Central memory CD8-positive, alpha-beta T cell (primary cell): ENCODE measurements around the gene PAX5.

Experiments used
- ATAC-seq: fragments of 150-1000 bp; cut with Tn5 transposase; replicated peaks from 2 replicates; pipeline ENCODE4 v1.10.0; 2022; ENCODE audit warnings: mild to moderate bottlenecking, moderate FRiP score, moderate number of reproducible peaks; ENCODE audit not compliant: poor library complexity, severe bottlenecking; ENCODE audit errors: extremely low read depth
- DNase-seq, 2 donors: peaks; one replicate each; pipeline ENCODE4 v3.0.0; 2021; ENCODE audit warnings: low spot score in 2 of 2
- H3K27ac Mint-ChIP-seq: one replicate; pipeline ENCODE4 v1.8.0; 2022; ENCODE audit warnings: low read depth, mild to moderate bottlenecking, moderate library complexity, mixed read lengths
- H3K27me3 Mint-ChIP-seq: one replicate; pipeline ENCODE4 v1.8.0; 2022; ENCODE audit warnings: mixed read lengths
- H3K36me3 Mint-ChIP-seq: one replicate; pipeline ENCODE4 v1.8.0; 2022; ENCODE audit warnings: mild to moderate bottlenecking, moderate library complexity, mixed read lengths; ENCODE audit not compliant: insufficient read depth
- H3K4me1 Mint-ChIP-seq: one replicate; pipeline ENCODE4 v1.8.0; 2022; ENCODE audit warnings: mixed read lengths
- H3K4me3 Mint-ChIP-seq: one replicate; pipeline ENCODE4 v1.8.0; 2022; ENCODE audit warnings: mild to moderate bottlenecking, moderate library complexity, mixed read lengths
- H3K9me3 Mint-ChIP-seq: one replicate; pipeline ENCODE4 v1.8.0; 2022; ENCODE audit warnings: mixed read lengths

PAX5 gene

DNA sequence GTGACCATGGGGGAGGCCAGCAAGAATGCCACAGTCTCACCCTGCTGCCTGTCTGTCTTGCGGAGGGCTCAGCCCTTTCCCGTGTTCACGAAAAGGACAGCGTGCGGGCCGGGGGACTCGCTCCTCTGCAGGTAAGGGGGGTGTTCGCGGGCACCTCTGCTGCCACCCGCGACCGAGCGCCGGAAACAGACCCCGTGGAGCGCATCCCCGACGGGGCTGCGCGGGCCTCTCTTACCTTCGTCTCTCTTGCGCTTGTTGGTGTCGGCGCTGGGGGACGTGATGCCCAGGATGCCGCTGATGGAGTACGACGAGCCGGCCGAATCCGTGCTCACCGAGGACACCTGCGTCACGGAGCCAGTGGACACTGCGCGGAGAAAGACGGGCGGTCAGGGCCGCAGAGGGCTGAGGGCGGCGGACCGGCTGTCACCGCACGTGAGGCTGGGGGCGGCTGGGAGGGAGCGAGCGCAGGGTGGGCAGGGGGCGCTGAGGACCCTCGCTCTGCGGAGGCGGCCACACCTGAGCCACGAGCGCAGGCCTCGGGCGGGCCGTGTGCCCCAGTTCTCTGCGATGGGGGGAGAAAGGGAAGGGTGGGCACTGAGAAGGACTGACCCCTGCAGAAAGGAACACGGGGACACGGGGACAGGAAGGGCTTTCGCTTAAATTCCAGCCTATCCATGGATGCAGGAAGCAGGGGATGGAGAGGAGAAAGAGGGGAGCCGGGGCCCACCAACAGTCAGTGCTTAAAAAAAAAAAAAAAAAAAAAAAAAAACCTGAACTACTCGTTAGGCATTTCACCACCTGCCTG lies 31.5 kb downstream of the PAX5 start:
- Mint-ChIP-seq H3K27ac (no peak overlapping the region), H3K36me3 (no peaks in the 10 kb centered on the region), H3K9me3 (no peaks in the 10 kb centered on the region), H3K27me3 (peaks cover 86% of the 10 kb centered on the region), H3K4me1 (no peaks in the 10 kb centered on the region), H3K4me3 (no peak overlapping the region)
- ATAC-seq: no peak
- DNase-seq: no peak

DNA sequence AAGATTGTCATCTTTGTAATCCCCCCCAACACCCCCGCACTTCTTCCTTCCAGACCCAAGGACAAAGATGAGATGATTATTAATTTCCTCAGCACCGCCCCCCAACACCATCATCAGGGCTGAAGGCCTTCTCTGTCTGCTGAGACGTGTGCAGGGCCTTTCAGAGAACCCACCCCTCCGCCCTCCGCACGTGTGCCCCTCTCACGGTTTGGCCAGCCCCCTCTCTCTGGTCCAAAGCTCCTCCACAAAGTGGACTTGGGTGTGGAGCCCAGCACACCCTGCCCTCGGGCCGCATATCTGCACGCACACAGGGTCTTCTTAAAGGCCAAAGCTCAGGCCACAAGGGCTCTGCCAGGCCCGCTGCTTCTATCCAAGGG lies 32.0 kb downstream of the PAX5 start:
- Mint-ChIP-seq H3K9me3 (no peaks in the 10 kb centered on the region), H3K27me3 (peaks cover 80% of the 10 kb centered on the region), H3K36me3 (no peaks in the 10 kb centered on the region), H3K27ac (no peak overlapping the region), H3K4me3 (no peak overlapping the region), H3K4me1 (no peaks in the 10 kb centered on the region)
- DNase-seq (no peak), ATAC-seq (no peak)

DNA sequence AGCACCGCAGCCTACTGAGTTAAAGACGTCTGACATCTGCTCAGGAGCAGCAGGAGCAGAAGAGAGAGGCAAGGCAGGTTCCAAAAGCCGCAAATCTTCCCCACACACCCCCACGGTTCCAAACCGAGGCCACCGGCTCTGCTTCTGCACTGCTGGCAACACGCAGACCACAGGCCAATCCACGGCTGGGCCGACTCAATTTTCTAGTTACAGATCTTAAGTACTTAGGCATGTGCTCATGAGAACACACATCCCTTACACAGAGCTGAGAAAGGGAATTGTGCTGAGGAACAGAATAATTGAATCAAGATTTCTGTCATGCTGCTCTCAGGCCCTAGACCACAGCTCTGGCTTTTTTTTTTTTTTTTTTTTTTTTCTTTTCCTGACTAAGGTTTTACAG lies 32.6 kb downstream of the PAX5 start:
- Mint-ChIP-seq H3K36me3 (no peaks in the 10 kb centered on the region), H3K4me3 (no peak overlapping the region), H3K27ac (no peak overlapping the region), H3K27me3 (peaks cover 74% of the 10 kb centered on the region), H3K4me1 (no peaks in the 10 kb centered on the region), H3K9me3 (no peaks in the 10 kb centered on the region)
- DNase-seq: no peak
- no peak for ATAC-seq

DNA sequence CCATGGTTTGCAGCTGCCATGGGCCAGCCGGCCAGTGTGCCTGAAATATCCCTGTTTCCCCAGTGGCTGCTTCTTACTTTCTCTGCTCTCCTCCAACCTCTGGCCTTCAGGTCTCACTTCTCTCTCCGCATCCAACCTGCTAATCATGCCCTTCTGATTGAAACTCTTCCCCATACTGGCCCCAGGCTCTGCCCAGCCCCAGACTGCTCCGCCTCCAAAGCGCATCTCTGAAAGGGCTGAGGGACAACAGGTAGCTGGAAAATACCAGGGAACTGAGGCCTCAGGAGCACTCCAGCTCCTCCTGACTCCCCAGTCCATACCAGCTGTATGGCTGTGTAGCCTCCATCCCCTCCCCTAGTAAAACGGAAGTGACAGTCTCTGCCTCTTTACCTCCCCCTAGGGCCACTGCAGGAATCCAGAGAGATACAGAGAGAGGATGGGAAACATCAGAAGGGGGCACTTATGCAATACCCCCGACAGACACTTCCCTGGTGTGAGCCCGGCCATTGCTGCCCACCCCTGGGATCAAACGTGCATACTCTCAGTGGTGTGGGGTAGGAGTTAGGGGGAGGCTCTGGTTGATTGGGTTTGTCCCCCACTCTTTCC lies 34.2 kb downstream of the PAX5 start:
- no peak for DNase-seq
- Mint-ChIP-seq H3K4me3 (no peak overlapping the region), H3K4me1 (no peaks in the 10 kb centered on the region), H3K36me3 (no peaks in the 10 kb centered on the region), H3K27ac (no peak overlapping the region), H3K9me3 (no peaks in the 10 kb centered on the region), H3K27me3 (peaks cover 62% of the 10 kb centered on the region)
- ATAC-seq: no peak

DNA sequence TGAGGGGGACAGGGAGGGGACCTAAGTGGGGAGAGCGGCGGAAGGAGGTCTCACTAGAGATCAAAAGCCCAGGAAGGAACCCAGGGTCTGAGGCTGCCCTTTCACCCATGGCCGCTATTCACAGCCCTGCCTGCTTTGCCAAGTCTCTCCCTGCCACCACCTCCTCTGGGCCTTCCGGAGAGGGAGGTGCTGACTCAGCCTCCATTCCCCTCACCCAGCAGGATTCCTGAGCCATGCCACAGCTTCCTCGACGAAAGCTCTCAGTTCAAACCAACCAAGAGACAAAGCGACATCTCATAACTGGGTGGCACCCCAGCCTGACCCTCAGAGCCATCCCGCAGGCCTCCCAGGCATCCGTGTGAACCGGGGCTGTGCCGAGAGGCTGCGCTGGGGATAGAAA lies 36.7 kb downstream of the PAX5 start:
- Mint-ChIP-seq H3K36me3 (no peaks in the 10 kb centered on the region), H3K4me1 (no peaks in the 10 kb centered on the region), H3K27me3 (peaks cover 52% of the 10 kb centered on the region), H3K4me3 (no peak overlapping the region), H3K9me3 (no peaks in the 10 kb centered on the region), H3K27ac (no peak overlapping the region)
- no peak for DNase-seq
- ATAC-seq: no peak

DNA sequence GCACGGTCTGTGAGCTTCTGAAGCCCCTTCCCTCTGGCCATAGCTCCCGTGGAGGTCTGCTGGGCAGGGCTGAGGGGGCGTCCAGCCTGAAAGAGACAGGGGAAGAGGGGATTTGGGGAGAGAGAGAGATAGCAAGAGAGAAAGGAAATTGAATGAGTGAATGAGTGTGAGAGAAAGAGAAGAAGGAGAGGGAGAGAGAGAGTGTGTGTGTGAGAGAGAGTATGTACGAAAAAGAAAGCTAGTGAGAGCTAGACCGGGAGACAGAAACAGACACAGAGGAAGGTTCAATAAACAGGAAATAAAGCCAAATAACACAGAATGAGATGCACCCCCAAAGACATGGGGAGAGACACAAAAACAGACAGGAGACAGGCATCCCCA lies 37.4 kb downstream of the PAX5 start:
- H3K4me3 Mint-ChIP-seq: no peak overlapping the region
- H3K9me3 Mint-ChIP-seq: peaks cover 4% of the 10 kb centered on the region
- H3K4me1 Mint-ChIP-seq: no peaks in the 10 kb centered on the region
- DNase-seq: no peak
- no peak for ATAC-seq
- H3K27ac Mint-ChIP-seq: no peak overlapping the region
- H3K36me3 Mint-ChIP-seq: peaks cover 1% of the 10 kb centered on the region
- peaks cover 52% of the 10 kb centered on the region for H3K27me3 Mint-ChIP-seq

DNA sequence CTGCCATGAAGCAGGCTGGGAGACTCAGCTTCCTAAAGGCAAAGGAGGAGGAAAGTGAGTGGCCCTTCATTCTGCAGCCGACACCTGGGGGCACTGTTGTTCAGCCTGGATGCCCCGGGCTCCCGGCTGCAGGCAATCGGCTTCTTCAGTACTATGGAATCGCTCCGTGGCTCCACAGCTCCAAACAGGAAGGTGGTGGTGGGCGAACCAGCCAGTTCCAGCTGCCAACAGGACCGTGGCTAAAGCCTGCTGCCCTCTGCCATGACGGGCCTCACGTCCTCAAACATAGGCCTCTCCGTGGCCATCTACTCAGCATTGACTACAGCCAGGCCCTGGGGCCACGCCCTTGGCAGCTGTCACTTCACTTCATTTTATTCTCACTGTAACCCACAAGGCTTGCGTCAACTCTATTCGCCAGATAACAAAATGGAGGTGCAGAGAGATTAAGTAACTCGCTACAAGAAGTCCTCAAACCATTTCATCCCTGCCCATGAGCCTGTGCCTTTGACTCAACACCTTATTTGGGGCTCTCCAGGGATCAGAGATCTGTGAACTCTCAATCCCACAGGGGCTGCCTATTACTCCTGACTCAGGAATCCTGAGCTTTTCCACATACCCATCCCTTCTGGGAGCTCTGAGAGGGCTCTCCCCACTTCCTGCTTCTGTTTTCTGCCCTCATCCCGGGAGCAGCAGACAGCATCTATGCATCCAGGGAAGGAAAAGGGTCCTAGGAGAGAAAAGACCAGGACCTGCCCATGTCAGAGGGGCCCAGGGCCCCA lies 38.0 kb downstream of the PAX5 start:
- H3K27ac Mint-ChIP-seq: no peak overlapping the region
- H3K36me3 Mint-ChIP-seq: peaks cover 1% of the 10 kb centered on the region
- ATAC-seq: peak; percentile 67
- H3K9me3 Mint-ChIP-seq: peaks cover 7% of the 10 kb centered on the region
- DNase-seq: peak in 1 of 2 donors; percentile 19
- no peaks in the 10 kb centered on the region for H3K4me1 Mint-ChIP-seq
- H3K4me3 Mint-ChIP-seq: no peak overlapping the region
- H3K27me3 Mint-ChIP-seq: peaks cover 52% of the 10 kb centered on the region

DNA sequence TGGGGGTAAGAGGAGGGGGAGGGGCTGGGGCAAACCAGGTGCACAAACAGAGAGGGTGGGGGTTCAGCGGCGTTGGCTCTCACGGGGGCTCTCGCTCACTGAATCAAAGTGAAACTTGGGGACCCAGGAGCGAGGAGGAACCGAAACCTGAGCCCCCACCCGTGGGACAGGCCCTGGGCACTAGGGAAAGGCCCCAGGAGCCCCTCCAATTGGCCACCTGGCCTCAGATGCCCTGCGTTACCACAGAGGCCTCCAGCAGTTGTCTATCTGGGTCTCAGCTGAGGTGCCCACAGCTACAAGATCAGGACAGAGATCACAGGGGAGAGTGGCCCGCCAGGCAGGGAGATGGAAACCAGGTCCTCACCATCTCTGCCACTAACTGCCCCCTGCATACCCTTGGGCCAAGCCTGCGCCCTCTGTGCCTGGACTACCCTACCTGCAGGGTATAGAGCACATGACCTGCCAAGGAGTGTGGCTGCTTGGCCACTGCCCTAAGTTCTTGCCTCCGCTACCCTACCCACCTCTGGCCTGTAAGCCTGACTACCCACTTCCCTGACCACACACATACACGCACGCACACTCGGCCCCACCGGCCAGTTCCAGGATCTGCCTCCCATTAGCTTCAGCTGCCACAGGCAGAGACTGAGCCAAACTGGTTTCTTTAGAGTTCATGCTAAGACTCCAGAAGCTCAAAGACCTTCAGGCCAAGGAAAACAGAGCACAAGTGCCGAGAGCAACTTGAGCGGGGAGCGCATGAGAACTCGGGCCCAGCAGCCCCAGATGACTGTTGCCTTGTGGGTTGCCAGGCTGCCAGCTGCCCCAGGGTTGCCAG lies 39.9 kb downstream of the PAX5 start:
- no peak for DNase-seq
- no peak for ATAC-seq
- Mint-ChIP-seq H3K4me1 (no peaks in the 10 kb centered on the region), H3K9me3 (peaks cover 14% of the 10 kb centered on the region), H3K36me3 (peaks cover 1% of the 10 kb centered on the region), H3K27ac (no peak overlapping the region), H3K4me3 (no peak overlapping the region), H3K27me3 (peaks cover 51% of the 10 kb centered on the region)

DNA sequence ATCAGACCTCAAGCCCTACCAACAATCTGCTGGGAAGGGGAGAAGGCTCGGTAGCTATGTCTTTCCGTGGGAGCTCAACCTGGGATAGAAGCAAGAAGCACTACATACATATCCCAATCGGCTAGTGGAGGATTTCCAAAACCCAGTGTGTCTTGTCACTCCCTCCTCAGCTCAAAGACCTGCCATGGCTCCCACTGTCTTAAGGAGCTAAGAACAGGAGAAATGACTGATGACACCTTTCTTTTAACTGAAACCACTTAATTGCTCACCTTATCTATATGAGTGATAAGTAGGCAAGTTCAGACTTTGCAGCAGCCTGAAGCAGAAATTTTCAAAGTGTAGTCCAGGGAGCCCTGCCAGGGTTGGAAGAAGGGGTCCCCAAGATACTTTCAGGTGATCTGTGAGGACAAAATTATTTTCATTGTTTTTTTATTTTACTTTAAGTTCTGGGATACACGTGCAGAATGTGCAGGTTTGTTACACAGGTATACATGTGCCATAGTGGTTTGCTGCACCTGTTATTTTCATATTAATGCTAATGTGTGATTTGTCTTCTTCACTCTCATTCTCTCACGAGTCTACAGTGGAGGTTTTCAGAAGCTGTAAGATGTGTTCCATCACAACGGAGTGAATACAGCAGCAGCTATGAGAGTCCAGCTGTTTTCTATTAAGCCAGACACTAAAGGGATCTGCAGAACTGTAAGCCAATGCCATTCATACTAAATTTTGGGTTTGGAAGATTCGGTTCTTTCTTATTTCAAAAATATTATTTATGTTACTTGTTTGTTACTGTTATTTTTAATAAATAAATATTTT lies 41.4 kb downstream of the PAX5 start:
- H3K4me3 Mint-ChIP-seq: no peak overlapping the region
- no peak overlapping the region for H3K27ac Mint-ChIP-seq
- peaks cover 14% of the 10 kb centered on the region for H3K9me3 Mint-ChIP-seq
- peaks cover 61% of the 10 kb centered on the region for H3K27me3 Mint-ChIP-seq
- DNase-seq (no peak), ATAC-seq (no peak)
- peaks cover 4% of the 10 kb centered on the region for H3K36me3 Mint-ChIP-seq
- no peaks in the 10 kb centered on the region for H3K4me1 Mint-ChIP-seq

DNA sequence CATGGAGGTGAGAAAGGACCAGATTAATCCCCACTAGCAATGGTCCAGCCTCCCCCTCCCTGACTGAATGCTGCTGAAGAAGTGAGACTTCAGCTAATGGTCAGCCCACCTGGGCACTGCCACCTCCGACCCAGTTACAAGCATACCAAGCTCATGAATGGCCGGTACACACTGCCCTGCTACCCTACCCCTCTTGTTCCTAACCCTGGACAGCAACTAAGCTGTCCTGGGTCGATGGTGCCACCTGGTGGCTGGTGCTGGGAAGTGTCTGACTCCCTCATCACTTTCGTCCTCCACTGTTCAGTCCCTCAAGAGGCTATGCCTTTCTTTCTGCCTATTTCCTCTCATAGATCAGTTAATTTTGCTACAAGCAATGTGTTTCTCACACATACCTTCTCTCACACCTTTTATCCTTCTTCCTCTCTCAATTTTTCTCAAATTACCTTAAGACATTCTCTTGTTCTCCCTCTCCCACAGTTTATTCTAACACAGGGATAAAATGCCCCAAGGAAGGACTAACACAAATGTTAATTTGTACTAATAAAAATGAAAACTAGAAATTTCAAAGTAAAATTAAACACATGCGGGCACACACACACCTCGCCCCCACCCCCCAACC lies 42.4 kb downstream of the PAX5 start:
- H3K36me3 Mint-ChIP-seq: peaks cover 4% of the 10 kb centered on the region
- no peak overlapping the region for H3K27ac Mint-ChIP-seq
- no peak for ATAC-seq
- no peak overlapping the region for H3K4me3 Mint-ChIP-seq
- H3K27me3 Mint-ChIP-seq: peaks cover 72% of the 10 kb centered on the region
- H3K4me1 Mint-ChIP-seq: peaks cover 4% of the 10 kb centered on the region
- no peak for DNase-seq
- peaks cover 14% of the 10 kb centered on the region for H3K9me3 Mint-ChIP-seq

DNA sequence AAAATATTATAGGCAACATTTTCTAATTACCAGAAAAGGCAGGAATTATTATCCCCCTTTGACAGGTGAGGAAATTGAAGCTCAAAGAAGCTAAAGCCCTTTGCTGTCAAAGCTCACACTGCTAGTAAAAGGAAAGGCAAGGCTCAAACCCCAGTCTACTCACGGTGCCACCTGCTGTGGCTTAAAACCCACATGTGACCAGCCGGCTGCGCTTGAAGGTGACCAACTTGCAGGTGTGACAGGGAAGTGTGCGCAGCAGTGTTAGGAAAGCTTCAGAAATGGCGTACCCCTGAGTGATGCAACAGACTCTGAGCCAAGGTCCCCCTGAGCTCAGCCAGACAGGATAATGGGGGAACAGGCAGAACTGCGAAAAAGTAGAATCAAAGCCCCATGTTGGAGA lies 45.2 kb downstream of the PAX5 start:
- DNase-seq (no peak), ATAC-seq (no peak)
- H3K4me1 Mint-ChIP-seq: peaks cover 4% of the 10 kb centered on the region
- H3K36me3 Mint-ChIP-seq: peaks cover 6% of the 10 kb centered on the region
- peaks cover 14% of the 10 kb centered on the region for H3K9me3 Mint-ChIP-seq
- H3K27me3 Mint-ChIP-seq: peaks cover 80% of the 10 kb centered on the region
- H3K4me3 Mint-ChIP-seq: no peak overlapping the region
- no peak overlapping the region for H3K27ac Mint-ChIP-seq
